Measurements from ENCODE around the gene GNAI2.
"Not testable (repeated sequence)": the region's sequence is repeated elsewhere in the genome, so short reads cannot be mapped to it uniquely, and the experiment has no call there.

GRCh38 chr3:50244813-50245212 is 8.8 kb downstream of the GNAI2 start:
- not testable (repeated sequence) for TF ChIP-seq CTCF (IDR thresholded peaks at IDR 0.05); ZFX (IDR thresholded peaks at IDR 0.05; ENCODE audit: borderline replicate concordance)
